IMR-90 (cell line): ENCODE data around the gene SFSWAP. TPM values are rescaled to one million over a fixed set of nuclear protein-coding genes. Genes with fewer than 3 reads are reported as not detected.

Experiments used
- ATAC-seq: fragments of 200-7000 bp; cut with Tn5 transposase; 2 replicates; pipeline ENCODE4 v1.9.1; 2020; ENCODE audit warnings: low read depth, mild to moderate bottlenecking, moderate library complexity
- BruUV-seq: library from RNA; stranded (reverse); fragments of 400-500 nt; replicated peaks from 2 replicates; lab custom pipeline; 2021; lab: Mats Ljungman, UMichigan
- CTCF ChIA-PET: fragments of 300-600 bp; formaldehyde crosslinking; extraction: SDS; loops from one replicate; lab custom pipeline; 2021; ENCODE audit warnings: antibody characterized with exemption; lab: Yijun Ruan, JAX
- POLR2A ChIA-PET: fragments of 300-600 bp; sonication (Branson Sonifier 250); formaldehyde crosslinking; loops from one replicate; lab custom pipeline; 2022; ENCODE audit warnings: antibody characterized with exemption; ENCODE audit not compliant: unreplicated experiment; lab: Charles Lee
- DNase-seq: peaks from one replicate; pipeline ENCODE4 v3.0.0; 2013
- H2AFZ ChIP-seq: replicated peaks from 2 replicates; pipeline ENCODE3; 2013; ENCODE audit warnings: low read length, mild to moderate bottlenecking; ENCODE audit not compliant: poor library complexity
- H2AK5ac ChIP-seq: 2 replicates; pipeline ENCODE4 v1.6.1; 2013; ENCODE audit warnings: low read depth, low read length, inconsistent platforms
- H2AK9ac ChIP-seq: replicated peaks from 2 replicates; pipeline ENCODE3; 2013; ENCODE audit warnings: mild to moderate bottlenecking, low read depth, low read length, moderate library complexity; ENCODE audit not compliant: poor library complexity
- H2BK120ac ChIP-seq: 2 replicates; pipeline ENCODE4 v1.6.1; 2013; ENCODE audit warnings: low read depth, low read length, inconsistent platforms
- H2BK15ac ChIP-seq: 3 replicates; pipeline ENCODE4 v1.6.1; 2013; ENCODE audit warnings: low read depth, low read length, inconsistent platforms
- H2BK20ac ChIP-seq: 2 replicates; pipeline ENCODE4 v1.6.1; 2013; ENCODE audit warnings: low read depth, mild to moderate bottlenecking, inconsistent platforms, low read length, moderate library complexity
- H2BK5ac ChIP-seq: 2 replicates; pipeline ENCODE4 v1.6.1; 2013; ENCODE audit warnings: mild to moderate bottlenecking, low read depth, low read length, inconsistent platforms; ENCODE audit not compliant: poor library complexity, severe bottlenecking
- H3K14ac ChIP-seq: replicated peaks from 2 replicates; pipeline ENCODE4 v1.6.1; 2013; ENCODE audit warnings: low read depth, low read length, inconsistent platforms
- H3K18ac ChIP-seq: 2 replicates; pipeline ENCODE4 v1.6.1; 2013; ENCODE audit warnings: low read depth, low read length, control low read depth
- H3K23ac ChIP-seq: 2 replicates; pipeline ENCODE4 v1.6.1; 2013; ENCODE audit warnings: low read depth, low read length, inconsistent platforms
- H3K27ac ChIP-seq: 2 replicates; pipeline ENCODE4 v1.5.1; 2013; ENCODE audit warnings: mild to moderate bottlenecking, control low read depth, low read length; ENCODE audit not compliant: insufficient read depth
- H3K27me3 ChIP-seq: 2 replicates; pipeline ENCODE4 v1.6.1; 2013; ENCODE audit warnings: low read length; ENCODE audit not compliant: control insufficient read depth, insufficient read depth
- H3K36me3 ChIP-seq: 2 replicates; pipeline ENCODE4 v1.6.1; 2013; ENCODE audit warnings: low read length, mixed read lengths; ENCODE audit not compliant: control insufficient read depth, insufficient read depth
- H3K4ac ChIP-seq: 2 replicates; pipeline ENCODE4 v1.6.1; 2013; ENCODE audit warnings: low read depth, low read length, inconsistent platforms
- H3K4me1 ChIP-seq: 2 replicates; pipeline ENCODE4 v1.6.1; 2013; ENCODE audit warnings: low read length, mixed read lengths; ENCODE audit not compliant: control insufficient read depth, insufficient read depth
- H3K4me2 ChIP-seq: 2 replicates; pipeline ENCODE4 v1.6.1; 2013; ENCODE audit warnings: low read depth, mild to moderate bottlenecking, control low read depth, low read length, moderate library complexity
- H3K4me3 ChIP-seq: 2 replicates; pipeline ENCODE4 v1.5.1; 2013; ENCODE audit warnings: low read depth, mild to moderate bottlenecking, control low read depth, low read length, moderate library complexity; ENCODE audit not compliant: insufficient read depth
- H3K56ac ChIP-seq: 2 replicates; pipeline ENCODE4 v1.6.1; 2013; ENCODE audit warnings: low read length, inconsistent platforms; ENCODE audit not compliant: insufficient read depth; ENCODE audit errors: extremely low read depth
- H3K79me1 ChIP-seq, 2 experiments: 2 replicates each; pipeline ENCODE4 v1.6.1; 2013; ENCODE audit warnings: low read length in 2 of 2, inconsistent platforms in 1 of 2, low read depth in 1 of 2
- H3K9ac ChIP-seq: 2 replicates; pipeline ENCODE4 v1.6.1; 2013; ENCODE audit warnings: low read depth, low read length, control low read depth
- H3K9me1 ChIP-seq: 2 replicates; pipeline ENCODE4 v1.6.1; 2013; ENCODE audit warnings: low read length, inconsistent platforms; ENCODE audit not compliant: insufficient read depth
- H3K9me3 ChIP-seq: 2 replicates; pipeline ENCODE4 v1.6.1; 2013; ENCODE audit warnings: low read length; ENCODE audit not compliant: control insufficient read depth, insufficient read depth
- H4K20me1 ChIP-seq: 2 replicates; pipeline ENCODE4 v1.6.1; 2013; ENCODE audit warnings: low read length, inconsistent platforms; ENCODE audit not compliant: insufficient read depth
- H4K5ac ChIP-seq: 2 replicates; pipeline ENCODE4 v1.6.1; 2013; ENCODE audit warnings: mild to moderate bottlenecking, low read depth, low read length, control low read depth
- H4K8ac ChIP-seq, 2 experiments: 2 replicates each; pipeline ENCODE4 v1.6.1; 2013; ENCODE audit warnings: low read depth in 2 of 2, low read length in 2 of 2, control low read depth in 1 of 2, inconsistent platforms in 1 of 2
- H4K91ac ChIP-seq: 2 replicates; pipeline ENCODE4 v1.6.1; 2013; ENCODE audit warnings: low read depth, low read length, inconsistent platforms; ENCODE audit not compliant: insufficient read depth
- CHD1 ChIP-seq: IDR thresholded peaks from 2 replicates; pipeline ENCODE4 v1.6.1; 2012; ENCODE audit warnings: low read depth, low read length, improper control_type of control experiment
- MAZ ChIP-seq: IDR thresholded peaks from 2 replicates; pipeline ENCODE4 v1.6.1; 2012; ENCODE audit warnings: low read depth, mild to moderate bottlenecking, low read length, improper control_type of control experiment, moderate library complexity, borderline replicate concordance
- MXI1 ChIP-seq: IDR thresholded peaks from 2 replicates; pipeline ENCODE4 v1.6.1; 2012; ENCODE audit warnings: low read depth, mild to moderate bottlenecking, low read length, moderate library complexity, borderline replicate concordance
- POLR2A ChIP-seq: IDR thresholded peaks from 2 replicates; pipeline ENCODE4 v1.6.1; 2012; ENCODE audit warnings: mild to moderate bottlenecking, low read depth, low read length
- RAD21 ChIP-seq: IDR thresholded peaks from 2 replicates; pipeline ENCODE4 v1.6.1; 2012; ENCODE audit warnings: low read length, improper control_type of control experiment
- RFX5 ChIP-seq: IDR thresholded peaks from 2 replicates; pipeline ENCODE4 v1.8.0; 2012; ENCODE audit warnings: low read depth, mild to moderate bottlenecking, low read length, moderate library complexity
- SMC3 ChIP-seq: fragments of 150-350 bp; IDR thresholded peaks from 2 replicates; pipeline ENCODE4 v1.6.1; 2016; ENCODE audit warnings: low read depth, mild to moderate bottlenecking, antibody characterized with exemption, low read length, moderate library complexity
- WGBS, 2 experiments: methylation state at CpG; one replicate each; pipeline versions ENCODE4 v1.1.5 to v1.1.7; 2013; ENCODE audit warnings: missing lambda C conversion rate in 2 of 2; ENCODE audit not compliant: insufficient read length in 1 of 2; ENCODE audit errors: extremely low coverage in 2 of 2; 5-methylcytosine and 5-hydroxymethylcytosine counted together
- dilution Hi-C: fragments of 300-500 bp; cut with HindIII; formaldehyde crosslinking; loops from one replicate; pipeline ENCODE4 v1.14.3; 2018; ENCODE audit warnings: low sequenced_read_pairs; ENCODE audit not compliant: unreplicated experiment
- in situ Hi-C: fragments of 300-500 bp; cut with MboI; formaldehyde crosslinking; loops from 3 replicates; pipeline ENCODE4 v1.14.3; 2019; ENCODE audit warnings: low sequenced_read_pairs, inconsistent platforms, mixed read lengths
- intact Hi-C: fragments of 100-400 bp; cut with micrococcal nuclease; formaldehyde crosslinking; loops from 2 replicates; pipeline ENCODE4 v1.10.0; 2022
- polyA plus RNA-seq, 3 experiments: library from polyadenylated mRNA; depleted of rRNA; stranded (reverse); fragments of >200 nt; gene quantifications; 2 replicates each; pipeline ENCODE4 v1.2.3, GENCODE V29; 2012; ENCODE audit warnings: low replicate concordance in 1 of 3
- total RNA-seq: library from RNA; depleted of rRNA; stranded (reverse); fragments of >200 nt; gene quantifications from 2 replicates; pipeline ENCODE4 v1.2.3, GENCODE V29; 2012
- TF ChIP-seq, protein P1 (sequence below): conservative IDR thresholded peaks from 2 replicates; pipeline ENCODE4 v1.5.1; 2012; ENCODE audit warnings: mild to moderate bottlenecking, low read depth, low read length, improper control_type of control experiment

Gene SFSWAP
- total and polyA plus RNA-seq, 2 of the 4 experiments (the other 2 are of a cell fraction) = 19.7 to 22.4 TPM

DNA sequence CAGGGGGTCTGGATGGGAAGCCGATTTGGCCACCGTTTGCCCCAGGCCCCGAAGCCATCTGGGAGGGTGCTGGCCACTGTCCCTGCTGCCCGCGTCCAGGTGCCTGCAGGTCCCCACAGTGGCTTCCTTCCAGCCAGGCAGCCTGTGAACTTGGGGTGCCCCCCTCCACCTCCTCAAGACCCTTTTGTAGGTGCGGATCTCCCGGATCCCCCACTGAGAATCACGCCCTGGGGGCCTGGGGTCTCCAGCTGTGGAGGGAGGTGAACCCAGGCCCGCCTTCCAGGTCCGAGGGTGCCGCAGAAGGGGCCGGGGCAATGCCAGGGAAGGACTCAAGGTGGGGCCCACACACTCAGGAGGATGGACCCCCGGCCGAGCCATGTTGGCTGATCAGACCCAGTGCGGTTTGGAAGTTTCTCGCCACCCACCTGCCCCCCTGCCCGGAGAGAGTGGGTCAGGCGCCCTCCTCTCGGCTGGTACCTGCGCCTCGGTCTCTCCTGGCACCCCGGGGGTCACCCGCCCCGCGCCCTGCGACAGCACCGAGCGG is 119.0 kb downstream of the SFSWAP start (continued):
- TF ChIP-seq RFX5 = no peak

DNA sequence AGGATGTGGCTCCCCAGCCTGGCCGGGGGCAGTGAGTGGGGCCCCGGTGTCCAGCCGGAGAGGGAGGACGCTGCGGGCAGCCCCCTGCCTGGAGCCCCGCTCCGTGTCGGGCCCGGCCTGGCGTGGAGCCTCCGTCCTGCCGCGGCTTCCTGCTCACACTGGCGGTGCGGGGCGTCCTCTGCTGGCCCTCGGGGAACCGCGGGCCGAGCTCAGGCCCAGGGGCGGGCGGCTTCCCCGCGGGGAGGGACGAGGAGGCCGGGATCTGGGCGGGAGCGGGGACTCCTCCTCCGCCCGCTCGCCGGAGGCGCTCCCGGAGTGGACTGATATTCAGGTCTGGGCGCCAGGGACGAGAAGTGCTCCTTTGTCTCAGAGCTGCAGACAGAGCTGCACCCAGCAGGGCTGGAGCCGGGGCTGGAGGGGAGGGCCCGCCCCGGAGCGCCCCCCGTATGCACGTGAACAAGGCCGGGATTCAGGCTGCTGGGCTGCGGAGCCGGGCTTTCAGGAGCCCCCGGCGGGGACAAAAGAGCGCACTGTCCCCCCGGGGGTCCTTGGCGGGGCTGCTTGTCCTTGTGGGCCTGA is 119.5 kb downstream of the SFSWAP start:
- no peaks in the 10 kb centered on the region; the same call in 1 of the 2 replicates for H4K20me1 ChIP-seq
- DNase-seq = peak; percentile 77
- TF ChIP-seq POLR2A = peak; percentile 23; the same call in 1 of the 2 replicates
- peak; percentile 87; the same call in 1 of the 2 replicates for TF ChIP-seq MAZ
- TF ChIP-seq SMC3 = peak; percentile 53
- no peak for TF ChIP-seq CHD1
- TF ChIP-seq, protein P1, sequence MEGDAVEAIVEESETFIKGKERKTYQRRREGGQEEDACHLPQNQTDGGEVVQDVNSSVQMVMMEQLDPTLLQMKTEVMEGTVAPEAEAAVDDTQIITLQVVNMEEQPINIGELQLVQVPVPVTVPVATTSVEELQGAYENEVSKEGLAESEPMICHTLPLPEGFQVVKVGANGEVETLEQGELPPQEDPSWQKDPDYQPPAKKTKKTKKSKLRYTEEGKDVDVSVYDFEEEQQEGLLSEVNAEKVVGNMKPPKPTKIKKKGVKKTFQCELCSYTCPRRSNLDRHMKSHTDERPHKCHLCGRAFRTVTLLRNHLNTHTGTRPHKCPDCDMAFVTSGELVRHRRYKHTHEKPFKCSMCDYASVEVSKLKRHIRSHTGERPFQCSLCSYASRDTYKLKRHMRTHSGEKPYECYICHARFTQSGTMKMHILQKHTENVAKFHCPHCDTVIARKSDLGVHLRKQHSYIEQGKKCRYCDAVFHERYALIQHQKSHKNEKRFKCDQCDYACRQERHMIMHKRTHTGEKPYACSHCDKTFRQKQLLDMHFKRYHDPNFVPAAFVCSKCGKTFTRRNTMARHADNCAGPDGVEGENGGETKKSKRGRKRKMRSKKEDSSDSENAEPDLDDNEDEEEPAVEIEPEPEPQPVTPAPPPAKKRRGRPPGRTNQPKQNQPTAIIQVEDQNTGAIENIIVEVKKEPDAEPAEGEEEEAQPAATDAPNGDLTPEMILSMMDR = peak; percentile 81
- TF ChIP-seq MXI1 = no peak
- TF ChIP-seq RAD21 = peak; percentile 85

More for the DNA sequence above, 119.5 kb downstream of the SFSWAP start:
- no peak overlapping the region for H3K18ac ChIP-seq
- H4K91ac ChIP-seq = no peak overlapping the region
- WGBS, 2 experiments = 1% methylated on average over 16 of the region's 50 CpGs; no CpG with 5 or more reads in 1 of the 2 experiments
- H3K4me2 ChIP-seq = peak overlapping the region; percentile 76
- H4K5ac ChIP-seq = no peak overlapping the region
- POLR2A ChIA-PET = interaction anchor here (0.6 kb wide), 1 partner anchor 678 kb away, joined by 3 read pairs; no protein-coding TSS in a partner anchor
- peak overlapping the region; percentile 92 for H2AFZ ChIP-seq
- no peak overlapping the region; a peak in 1 of 4 replicates for H4K8ac ChIP-seq
- in situ Hi-C loops = loop anchor here (25.0 kb wide), 1 partner anchor 718 kb away; no protein-coding TSS in a partner anchor
- H3K36me3 ChIP-seq = no peaks in the 10 kb centered on the region
- H3K27ac ChIP-seq = no peak overlapping the region
- H3K4me1 ChIP-seq = peaks cover 9% of the 10 kb centered on the region; the same call in 1 of the 2 replicates
- dilution Hi-C loops = no loop called here
- H3K9me1 ChIP-seq = no peaks in the 10 kb centered on the region; the same call in 1 of the 2 replicates
- no TSS peak for BruUV-seq
- CTCF ChIA-PET = interaction anchor here (0.6 kb wide), 1 partner anchor 47 kb away, joined by 8 read pairs; no protein-coding TSS in a partner anchor
- H2BK120ac ChIP-seq = no peak overlapping the region
- H3K79me1 ChIP-seq = peaks cover 0 to 13% of the 10 kb centered on the region in 2 experiments; a peak in 2 of 4 replicates
- peak overlapping the region; percentile 38 for H3K4me3 ChIP-seq
- intact Hi-C loops = loop anchor here (1.0 to 10.0 kb wide), 4 partner anchors 67 to 726 kb away; no protein-coding TSS in a partner anchor
- ATAC-seq = peak; percentile 86
- H3K14ac ChIP-seq = no peak overlapping the region; the same call in 1 of the 2 replicates
- no peak overlapping the region for H3K56ac ChIP-seq
- no peak overlapping the region; the same call in 1 of the 2 replicates for H3K4ac ChIP-seq
- H3K9ac ChIP-seq = no peak overlapping the region
- H3K23ac ChIP-seq = no peak overlapping the region
- H3K9me3 ChIP-seq = no peaks in the 10 kb centered on the region
- H2AK9ac ChIP-seq = peak overlapping the region; percentile 89
- H2BK20ac ChIP-seq = no peak overlapping the region
- no peak overlapping the region for H2BK5ac ChIP-seq
- no peaks in the 10 kb centered on the region; the same call in 1 of the 2 replicates for H3K27me3 ChIP-seq
- peak overlapping the region; percentile 28; the same call in 1 of the 2 replicates for H2AK5ac ChIP-seq
- H2BK15ac ChIP-seq = no peak overlapping the region
